Cerebellar cortex (tissue), 1 donor: ENCODE results near the gene EHMT1.
"Not testable (repeated sequence)": the region's sequence is repeated elsewhere in the genome, so short reads cannot be mapped to it uniquely, and the experiment has no call there.

Experiments
- DNase-seq: peaks from one replicate; pipeline ENCODE4 v3.0.0-alpha.2; 2015; ENCODE audit warnings: low spot score

Gene EHMT1

GRCh38 chr9:137615387-137615871 is 3.4 kb upstream of the EHMT1 start:
- no peak for DNase-seq

- DNase-seq = peak; percentile 32
Measured at GRCh38 chr9:137619240-137620047, 639 bp downstream of the EHMT1 start.

DNA sequence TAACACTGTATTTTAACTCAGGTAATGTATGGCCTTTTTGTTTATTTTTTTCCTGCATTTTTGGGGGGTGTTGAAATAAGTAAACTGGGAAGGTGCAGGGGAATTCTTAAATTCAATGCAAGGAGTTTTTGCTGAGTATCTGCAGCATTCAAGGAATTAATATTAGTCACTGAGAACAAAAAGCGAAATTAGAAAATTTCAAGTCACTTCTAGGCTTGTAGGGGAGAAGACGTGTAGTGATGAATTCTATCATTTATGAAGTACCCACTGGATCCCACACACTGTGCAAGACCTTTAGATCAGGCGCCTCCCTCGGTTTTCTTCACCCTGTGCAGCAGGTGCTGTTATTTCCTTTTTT is 1.2 kb downstream of the EHMT1 start:
- DNase-seq = no peak

DNA sequence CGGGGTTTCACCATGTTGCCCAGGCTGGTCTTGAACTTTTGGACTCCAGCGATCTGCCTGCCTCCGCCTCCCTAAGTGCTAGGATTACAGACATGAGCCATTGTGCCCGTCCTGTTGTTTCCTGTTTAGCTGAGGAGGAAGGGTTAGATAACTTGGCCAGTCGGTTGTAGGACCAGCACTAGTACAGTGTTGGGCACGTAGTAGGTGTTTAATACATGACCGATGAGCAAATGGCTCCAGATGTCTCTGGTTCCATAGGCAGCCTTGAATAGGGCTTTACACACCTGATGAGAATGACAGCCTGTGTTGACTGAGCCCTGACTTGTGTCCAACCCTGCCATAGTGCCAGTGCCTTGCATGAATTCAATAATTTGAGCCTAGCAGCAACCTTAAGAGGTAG is 1.8 kb downstream of the EHMT1 start:
- no peak for DNase-seq

- DNase-seq = no peak
Measured at GRCh38 chr9:137621131-137621757, 2.4 kb downstream of the EHMT1 start.

- not testable (repeated sequence) for DNase-seq
Measured at GRCh38 chr9:137622211-137622610, 3.4 kb downstream of the EHMT1 start.

GRCh38 chr9:137626464-137626863 is 7.7 kb downstream of the EHMT1 start:
- no peak for DNase-seq

GRCh38 chr9:137627406-137627805 is 8.6 kb downstream of the EHMT1 start:
- DNase-seq = not testable (repeated sequence)

- no peak for DNase-seq
Measured at GRCh38 chr9:137630126-137630525, 11.3 kb downstream of the EHMT1 start.

DNA sequence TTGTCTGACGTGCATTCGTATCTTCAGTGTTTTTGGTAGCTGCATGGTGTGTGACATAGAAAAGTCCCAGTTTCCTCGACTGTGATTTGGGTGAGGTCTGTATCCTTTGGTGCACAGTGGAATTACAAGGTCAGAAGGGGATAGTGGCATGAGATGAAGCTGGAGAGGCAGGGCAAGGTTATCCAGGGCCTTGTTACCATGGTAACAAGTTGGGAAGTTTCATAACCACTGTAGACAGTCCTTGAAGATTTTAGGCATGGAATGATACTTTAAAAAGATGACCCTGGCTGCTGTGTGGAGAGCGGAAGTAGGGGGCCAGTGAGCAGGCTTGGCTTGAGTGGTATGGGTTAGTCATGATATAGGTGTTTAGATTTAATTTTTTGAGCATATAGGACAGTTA is 11.9 kb downstream of the EHMT1 start:
- no peak for DNase-seq

DNA sequence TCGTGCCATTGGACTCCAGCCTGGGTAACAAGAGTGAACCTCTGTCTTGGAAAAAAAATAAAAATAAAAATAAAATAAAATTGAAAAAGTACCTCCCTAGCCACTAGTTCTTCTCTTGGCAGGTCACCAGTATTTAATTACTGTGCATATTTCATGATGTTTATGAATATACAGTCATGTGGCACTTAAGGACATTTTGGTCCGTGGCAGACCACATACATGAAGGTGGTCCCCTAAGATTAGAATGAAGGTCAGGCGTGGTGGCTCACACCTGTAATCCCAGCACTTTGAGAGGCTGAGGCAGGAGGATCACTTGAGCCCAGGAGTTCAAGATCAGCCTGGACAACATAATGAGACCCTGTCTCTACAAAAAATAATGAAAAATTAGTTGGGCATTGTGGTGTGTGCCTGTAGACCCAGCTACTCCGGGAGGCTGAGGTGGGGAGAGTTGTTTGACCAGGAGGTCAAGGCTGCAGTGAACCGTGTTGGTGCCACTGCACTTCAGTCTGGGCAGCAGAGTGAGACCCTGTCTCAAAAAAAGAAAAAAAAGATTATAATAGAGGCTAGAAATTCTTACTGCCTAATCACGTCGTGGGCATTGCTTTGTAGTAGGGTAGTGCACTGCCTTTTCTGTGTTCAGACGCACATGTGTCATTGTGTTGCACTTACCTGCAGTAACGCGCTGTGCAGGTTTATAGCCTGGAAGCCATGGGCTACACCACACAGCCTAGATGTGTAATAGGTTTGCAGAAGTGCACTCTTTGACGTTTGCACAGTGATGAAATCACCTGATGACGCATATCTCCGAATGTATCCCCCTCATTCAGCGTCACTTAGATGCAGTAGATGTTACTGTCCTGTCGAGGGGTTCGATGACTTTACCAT is 12.8 kb downstream of the EHMT1 start:
- no peak for DNase-seq

DNA sequence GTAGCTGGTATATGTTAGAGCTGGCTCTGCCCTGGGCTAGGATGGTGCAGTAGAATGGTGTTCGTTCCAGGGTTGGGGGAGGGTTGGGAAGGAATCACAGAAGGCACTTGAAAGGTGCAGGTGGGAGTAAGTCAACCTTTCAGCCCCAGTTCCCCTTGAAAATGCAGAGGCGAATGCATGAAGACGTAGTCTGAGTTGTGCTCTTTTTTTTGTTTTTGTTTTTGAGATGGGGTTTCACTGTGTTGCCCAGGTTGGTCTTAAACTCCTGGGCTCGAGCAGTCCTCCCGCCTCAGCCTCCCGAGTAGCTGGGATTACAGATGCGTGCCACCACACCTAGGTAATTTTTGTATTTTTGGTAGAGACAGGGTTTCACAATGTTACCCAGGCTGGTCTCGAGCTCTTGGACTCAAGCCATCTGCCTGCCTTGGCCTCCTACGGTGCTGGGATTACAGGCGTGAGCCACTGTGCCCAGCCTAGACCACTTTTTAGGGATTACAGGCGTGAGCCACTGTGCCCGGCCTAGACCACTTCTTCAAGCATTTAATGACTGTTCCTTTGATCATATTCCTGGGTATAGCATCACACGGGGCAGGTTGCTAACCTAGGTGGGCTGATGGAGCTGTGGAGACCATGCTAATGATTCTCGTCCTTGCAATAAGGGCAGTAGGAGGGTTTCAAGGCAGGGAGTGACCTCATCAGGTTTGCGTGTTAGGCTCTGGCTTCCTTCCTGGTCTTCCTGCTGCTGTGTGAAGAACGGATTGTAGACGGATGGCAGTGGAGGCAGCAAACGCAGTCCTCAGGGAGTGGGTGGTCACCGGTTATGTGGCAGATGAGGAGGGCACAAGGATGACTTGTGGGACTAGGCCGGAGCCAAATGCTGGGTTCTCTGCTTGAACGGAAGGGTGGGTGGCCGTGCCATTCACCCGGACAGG is 13.7 kb downstream of the EHMT1 start:
- peak; percentile 41 for DNase-seq

DNA sequence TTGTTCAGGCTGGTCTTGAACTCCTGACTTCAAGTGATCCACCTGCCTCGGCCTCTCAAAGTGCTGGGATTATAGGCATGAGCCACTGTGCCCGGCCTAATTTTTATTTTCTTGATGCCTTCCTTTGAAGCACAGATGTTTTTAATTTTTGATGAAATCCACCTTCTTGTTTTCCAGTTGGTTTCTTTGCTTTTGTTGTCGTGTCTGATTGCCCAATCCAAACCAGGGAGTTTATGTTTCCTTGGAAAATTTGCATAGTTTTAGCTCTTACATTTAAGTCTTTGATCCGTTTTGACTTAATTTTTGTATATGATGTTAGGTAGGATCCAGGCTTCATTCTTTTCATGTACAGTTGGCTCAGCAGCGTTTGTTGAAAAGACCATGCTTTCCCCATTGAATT is 15.2 kb downstream of the EHMT1 start:
- DNase-seq = no peak

DNA sequence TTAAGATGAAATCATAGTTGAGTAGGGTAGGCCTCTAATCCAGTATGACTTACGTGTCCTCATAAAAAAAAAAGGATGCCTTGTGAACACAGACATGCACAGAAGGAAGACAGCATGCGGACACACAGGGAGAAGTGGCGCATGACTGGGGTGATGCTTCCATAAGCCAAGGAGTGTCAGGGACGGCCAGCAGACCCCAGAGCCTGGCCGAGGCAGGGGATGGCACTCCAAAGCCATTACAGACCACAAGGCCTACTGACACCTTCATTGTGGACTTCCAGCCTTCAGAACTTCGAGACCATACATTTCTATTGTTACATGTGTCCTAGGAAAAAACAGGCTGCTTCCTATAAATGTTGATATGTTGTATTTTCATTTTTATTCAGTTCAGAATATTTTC is 19.9 kb downstream of the EHMT1 start:
- DNase-seq = no peak

GRCh38 chr9:137639303-137640051 is 20.7 kb downstream of the EHMT1 start:
- DNase-seq = no peak

DNA sequence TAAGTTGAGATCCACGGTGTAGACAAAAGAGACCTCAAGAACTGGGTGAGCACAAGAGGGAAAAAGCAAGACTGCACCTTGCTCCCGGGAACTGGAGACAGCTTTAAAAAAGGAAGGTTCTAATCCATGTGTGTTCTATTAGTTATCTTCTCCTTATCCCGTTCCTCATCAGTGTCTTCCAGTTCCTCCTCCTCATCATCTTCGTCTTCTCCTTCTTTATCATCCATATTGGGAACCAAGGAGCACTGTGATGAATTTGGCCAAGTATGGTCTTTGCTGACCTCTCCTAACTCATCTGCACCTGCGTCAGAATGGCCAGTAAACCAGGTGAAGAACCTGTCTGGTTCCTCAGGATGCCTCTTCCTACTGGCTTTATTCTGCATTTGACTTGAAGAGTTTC is 22.1 kb downstream of the EHMT1 start:
- DNase-seq = no peak

GRCh38 chr9:137642118-137642601 is 23.4 kb downstream of the EHMT1 start:
- DNase-seq = no peak

DNA sequence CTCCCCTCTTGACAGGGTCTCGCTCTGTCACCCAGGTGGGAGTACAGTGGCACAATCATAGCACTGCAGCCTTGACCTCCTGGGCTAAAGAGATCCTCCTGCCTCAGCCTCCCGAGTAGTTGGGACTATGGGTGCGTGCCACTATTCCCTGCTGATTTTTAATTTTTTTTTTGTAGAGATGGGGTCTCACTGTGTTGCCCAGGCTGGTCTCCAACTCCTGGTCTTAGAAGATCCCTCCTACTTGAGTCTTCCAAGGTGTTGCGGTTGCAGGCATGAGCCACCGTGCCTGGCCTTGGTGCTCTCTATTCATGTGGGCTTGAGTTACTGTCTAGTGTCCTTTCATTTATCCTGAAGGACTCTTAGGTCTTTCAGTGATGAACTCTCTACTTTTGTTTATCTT is 24.1 kb downstream of the EHMT1 start:
- DNase-seq = no peak

DNA sequence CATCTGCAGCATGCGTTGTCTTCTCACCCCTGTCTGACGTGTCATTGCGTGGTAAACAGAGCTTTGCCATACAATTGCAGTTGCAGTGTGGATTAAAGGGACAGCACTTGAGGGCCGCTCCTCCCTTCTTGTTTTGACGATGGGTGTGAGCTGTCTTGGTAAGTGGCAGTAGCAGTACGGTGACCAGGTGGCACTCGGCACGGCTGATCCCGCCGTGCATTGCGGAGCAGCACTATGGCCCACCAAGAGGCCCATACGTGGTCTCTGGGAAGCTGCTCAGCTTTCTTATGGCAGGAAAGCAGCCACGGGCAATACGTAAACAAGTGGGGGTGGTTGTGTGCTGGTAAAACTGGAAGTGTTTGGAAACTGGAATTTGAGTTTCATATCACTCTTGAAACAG is 25.1 kb downstream of the EHMT1 start:
- DNase-seq = no peak

DNA sequence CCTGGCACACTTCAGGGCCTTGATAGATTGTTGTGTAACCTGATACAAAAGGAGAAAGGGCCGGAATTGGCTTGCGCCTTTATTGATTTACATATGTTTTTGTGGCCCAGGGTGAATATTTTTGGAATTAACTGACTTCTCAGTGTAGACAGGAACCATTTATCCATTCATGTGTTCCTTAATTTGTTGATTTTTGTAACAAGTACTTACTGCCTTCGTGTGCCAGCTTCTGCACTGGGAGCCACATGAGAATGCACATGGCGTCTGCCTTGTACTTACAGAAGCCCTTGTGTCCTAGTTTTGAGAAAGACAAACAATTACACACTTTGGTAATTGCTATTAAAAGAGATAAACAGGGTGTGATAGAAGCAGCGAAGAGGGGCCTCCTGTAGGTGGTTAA is 26.4 kb downstream of the EHMT1 start:
- DNase-seq = no peak

- DNase-seq = no peak
Measured at GRCh38 chr9:137646341-137646740, 27.5 kb downstream of the EHMT1 start.
